HT1080 (cell line): ENCODE results near the gene DNM1. TPM values are rescaled to one million over a fixed set of nuclear protein-coding genes. Genes with fewer than 3 reads are reported as not detected.
"Not testable (repeated sequence)": the region's sequence is repeated elsewhere in the genome, so short reads cannot be mapped to it uniquely, and the experiment has no call there.

Source experiments
- DNase-seq: peaks from one replicate; pipeline ENCODE4 v3.0.0-alpha.2; 2015; ENCODE audit warnings: low read depth
- total RNA-seq: library from RNA; depleted of rRNA; stranded (reverse); fragments of >200 nt; shearing (Covaris generic); gene quantifications from 2 replicates; pipeline ENCODE4 v1.2.3, GENCODE V29; 2014

DNM1 gene
- total RNA-seq, 1 experiment from 2014 or later = 18.9 TPM

GRCh38 chr9:128222880-128223670, 19.9 kb downstream of the DNM1 start:
- DNase-seq = no peak

GRCh38 chr9:128224877-128225276, 21.7 kb downstream of the DNM1 start:
- DNase-seq = no peak

GRCh38 chr9:128225770-128226411, 22.7 kb downstream of the DNM1 start:
- DNase-seq = no peak

GRCh38 chr9:128226412-128226801, 23.2 kb downstream of the DNM1 start:
- DNase-seq = no peak

GRCh38 chr9:128230897-128231296, 27.7 kb downstream of the DNM1 start:
- DNase-seq = not testable (repeated sequence)

- DNase-seq = no peak
These were observed 28.7 kb downstream of the DNM1 start for GRCh38 chr9:128231638-128232527.

- no peak for DNase-seq
These were observed 29.6 kb downstream of the DNM1 start for GRCh38 chr9:128232528-128233428.

- DNase-seq = no peak
These were observed 30.7 kb downstream of the DNM1 start for GRCh38 chr9:128233817-128234406.

- DNase-seq = no peak
These were observed 38.9 kb downstream of the DNM1 start for GRCh38 chr9:128242124-128242523.

- no peak for DNase-seq
These were observed 39.6 kb downstream of the DNM1 start for GRCh38 chr9:128242828-128243214.

GRCh38 chr9:128243215-128244018, 40.2 kb downstream of the DNM1 start:
- no peak for DNase-seq

- no peak for DNase-seq
These were observed 41.1 kb downstream of the DNM1 start for GRCh38 chr9:128244091-128244836.

GRCh38 chr9:128244837-128245231, 41.7 kb downstream of the DNM1 start:
- DNase-seq = no peak

GRCh38 chr9:128245421-128246151, 42.4 kb downstream of the DNM1 start:
- peak; percentile 77 for DNase-seq

- DNase-seq = no peak
These were observed 43.3 kb downstream of the DNM1 start for GRCh38 chr9:128246471-128246870.

- DNase-seq = no peak
These were observed 44.1 kb downstream of the DNM1 start for GRCh38 chr9:128247226-128247803.

- no peak for DNase-seq
These were observed 46.4 kb downstream of the DNM1 start for GRCh38 chr9:128249558-128249907.
